ENCODE results near the gene PCCA. TPM values are rescaled to one million over a fixed set of nuclear protein-coding genes. Genes with fewer than 3 reads are reported as not detected.

Gene PCCA
- total RNA-seq, 4 donors from 2014 or later = 46.9 to 66.0 (median 49.4) TPM

DNA sequence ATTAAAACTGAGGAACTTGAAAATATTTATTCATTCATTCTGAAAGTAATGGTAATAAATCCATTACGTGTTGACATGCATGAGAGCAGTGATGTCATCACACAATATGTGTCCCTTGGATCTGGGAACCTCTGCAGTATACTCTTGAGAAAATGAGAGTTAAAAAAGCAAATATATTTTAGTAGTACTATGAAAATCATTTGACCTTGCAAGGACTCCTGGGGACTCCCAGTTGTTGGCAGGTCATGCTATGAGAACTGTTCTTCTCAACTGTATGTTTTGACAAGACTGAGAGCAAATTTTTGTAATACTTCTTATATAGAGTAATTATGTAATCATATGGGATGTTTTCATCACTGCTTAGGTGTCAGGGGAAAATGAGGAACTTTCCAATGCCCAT, 249.4 kb downstream of the PCCA start:
- peaks cover 0 to 6% (median 0%) of the 10 kb centered on the region in 3 donors for H3K36me3 ChIP-seq
- H3K4me1 ChIP-seq = no peaks in the 10 kb centered on the region
- H3K9me3 ChIP-seq = no peaks in the 10 kb centered on the region
- H3K27me3 ChIP-seq = no peaks in the 10 kb centered on the region
- H3K27ac ChIP-seq = no peak overlapping the region
- no peak for DNase-seq
- TF ChIP-seq, protein P1, sequence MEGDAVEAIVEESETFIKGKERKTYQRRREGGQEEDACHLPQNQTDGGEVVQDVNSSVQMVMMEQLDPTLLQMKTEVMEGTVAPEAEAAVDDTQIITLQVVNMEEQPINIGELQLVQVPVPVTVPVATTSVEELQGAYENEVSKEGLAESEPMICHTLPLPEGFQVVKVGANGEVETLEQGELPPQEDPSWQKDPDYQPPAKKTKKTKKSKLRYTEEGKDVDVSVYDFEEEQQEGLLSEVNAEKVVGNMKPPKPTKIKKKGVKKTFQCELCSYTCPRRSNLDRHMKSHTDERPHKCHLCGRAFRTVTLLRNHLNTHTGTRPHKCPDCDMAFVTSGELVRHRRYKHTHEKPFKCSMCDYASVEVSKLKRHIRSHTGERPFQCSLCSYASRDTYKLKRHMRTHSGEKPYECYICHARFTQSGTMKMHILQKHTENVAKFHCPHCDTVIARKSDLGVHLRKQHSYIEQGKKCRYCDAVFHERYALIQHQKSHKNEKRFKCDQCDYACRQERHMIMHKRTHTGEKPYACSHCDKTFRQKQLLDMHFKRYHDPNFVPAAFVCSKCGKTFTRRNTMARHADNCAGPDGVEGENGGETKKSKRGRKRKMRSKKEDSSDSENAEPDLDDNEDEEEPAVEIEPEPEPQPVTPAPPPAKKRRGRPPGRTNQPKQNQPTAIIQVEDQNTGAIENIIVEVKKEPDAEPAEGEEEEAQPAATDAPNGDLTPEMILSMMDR (IDR thresholded peaks at IDR 0.05) = no peak
- TF ChIP-seq POLR2A (IDR thresholded peaks at IDR 0.05) = no peak
- H3K4me3 ChIP-seq = no peak overlapping the region

GRCh38 chr13:100339411-100339940, 250.6 kb downstream of the PCCA start:
- no peak for TF ChIP-seq POLR2A (IDR thresholded peaks at IDR 0.05)
- TF ChIP-seq, protein P1 (IDR thresholded peaks at IDR 0.05) = no peak
- no peak overlapping the region for H3K4me3 ChIP-seq

GRCh38 chr13:100340865-100341264, 252.0 kb downstream of the PCCA start:
- Histone ChIP-seq H3K27me3 (no peaks in the 10 kb centered on the region), H3K4me3 (no peak overlapping the region), H3K4me1 (no peaks in the 10 kb centered on the region), H3K9me3 (no peaks in the 10 kb centered on the region), H3K27ac (no peak overlapping the region), H3K36me3 (no peaks in the 10 kb centered on the region)
- no peak for TF ChIP-seq POLR2A (IDR thresholded peaks at IDR 0.05)
- TF ChIP-seq, protein P1 (IDR thresholded peaks at IDR 0.05) = no peak
- no peak for DNase-seq

More at GRCh38 chr13:100339411-100339940, 250.6 kb downstream of the PCCA start:
- Histone ChIP-seq H3K9me3 (no peaks in the 10 kb centered on the region), H3K27ac (no peak overlapping the region), H3K27me3 (no peaks in the 10 kb centered on the region), H3K4me1 (no peaks in the 10 kb centered on the region), H3K36me3 (peaks cover 0 to 2% (median 0%) of the 10 kb centered on the region in 3 donors)
- no peak for DNase-seq

DNA sequence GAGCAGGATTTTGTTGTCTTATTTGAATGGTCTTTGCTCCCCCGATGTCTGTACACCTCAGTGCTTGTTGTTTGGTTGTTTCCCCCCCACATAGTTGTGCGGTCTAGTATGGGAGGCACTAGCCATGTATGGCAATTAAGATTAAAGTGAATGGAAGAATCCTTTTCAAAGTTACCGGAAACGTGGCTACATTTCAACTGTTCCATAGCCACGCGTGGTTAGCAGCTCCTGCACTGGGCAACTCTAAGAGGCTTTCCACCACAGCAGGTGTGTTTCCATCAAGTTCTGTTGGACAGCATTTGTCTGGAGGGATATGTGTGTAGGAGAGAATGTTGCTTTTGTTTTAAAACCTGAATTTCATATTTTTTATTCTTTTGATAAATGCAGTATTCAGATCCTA, 252.4 kb downstream of the PCCA start:
- TF ChIP-seq POLR2A (IDR thresholded peaks at IDR 0.05) = no peak
- TF ChIP-seq, protein P1 (IDR thresholded peaks at IDR 0.05) = no peak
- no peaks in the 10 kb centered on the region for H3K36me3 ChIP-seq
- no peaks in the 10 kb centered on the region for H3K4me1 ChIP-seq
- no peak for DNase-seq
- H3K4me3 ChIP-seq = no peak overlapping the region
- H3K27ac ChIP-seq = no peak overlapping the region
- no peaks in the 10 kb centered on the region for H3K27me3 ChIP-seq
- no peaks in the 10 kb centered on the region for H3K9me3 ChIP-seq

DNA sequence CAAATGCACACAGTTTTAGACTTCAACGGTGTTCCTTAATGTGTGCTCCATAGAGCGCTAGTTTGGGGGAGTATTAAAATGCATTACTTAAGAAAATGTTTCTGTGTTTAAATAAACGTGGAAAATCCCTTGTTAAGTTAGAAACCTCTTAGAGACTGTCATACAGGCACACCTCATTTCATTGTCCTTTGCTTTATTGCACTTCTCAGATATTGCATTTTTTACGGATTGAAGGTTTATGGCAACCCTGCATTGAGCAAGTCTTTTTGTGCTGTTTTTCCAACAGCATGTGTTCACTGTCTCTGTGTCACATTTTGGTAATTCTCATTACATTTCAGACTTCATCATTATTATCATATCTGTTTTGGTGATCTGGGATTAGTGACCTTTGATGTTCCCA, 255.7 kb downstream of the PCCA start:
- Histone ChIP-seq H3K36me3 (no peaks in the 10 kb centered on the region), H3K27me3 (no peaks in the 10 kb centered on the region), H3K9me3 (no peaks in the 10 kb centered on the region), H3K4me3 (no peak overlapping the region), H3K27ac (no peak overlapping the region), H3K4me1 (no peaks in the 10 kb centered on the region)
- TF ChIP-seq, protein P1 (IDR thresholded peaks at IDR 0.05) = no peak
- no peak for TF ChIP-seq POLR2A (IDR thresholded peaks at IDR 0.05)
- no peak for DNase-seq

GRCh38 chr13:100347968-100348367, 259.1 kb downstream of the PCCA start:
- Histone ChIP-seq H3K27me3 (no peaks in the 10 kb centered on the region), H3K9me3 (no peaks in the 10 kb centered on the region), H3K27ac (no peak overlapping the region), H3K36me3 (no peaks in the 10 kb centered on the region), H3K4me1 (no peaks in the 10 kb centered on the region), H3K4me3 (no peak overlapping the region)
- no peak for TF ChIP-seq POLR2A (IDR thresholded peaks at IDR 0.05)
- TF ChIP-seq, protein P1 (IDR thresholded peaks at IDR 0.05) = no peak
- DNase-seq = no peak

All from Peyer's patch (tissue), 4 donors.